ENCODE data around the gene IL1RAPL2.

GRCh38 chrX:105803891-105804290 is 1237.9 kb downstream of the IL1RAPL2 start:
- TF ChIP-seq CTCF (IDR thresholded peaks at IDR 0.05) (no peak), POLR2A (IDR thresholded peaks at IDR 0.05) (no peak)

Data from right lobe of liver (tissue), 4 donors.